C4-2B (cell line): ENCODE measurements around the gene U2AF2.

Source experiments
- CTCF ChIP-seq: fragments of 450-650 bp; conservative IDR thresholded peaks from 2 replicates; pipeline ENCODE4 v1.5.1; 2017; ENCODE audit warnings: mild to moderate bottlenecking
- ZFX ChIP-seq: fragments of 450-650 bp; IDR thresholded peaks from 2 replicates; pipeline ENCODE4 v1.6.1; 2017

GRCh38 chr19:55651236-55651635 is 3.6 kb upstream of the U2AF2 start:
- TF ChIP-seq CTCF (no peak), ZFX (no peak)
